IMR-90 (cell line): Measurements from ENCODE around the gene AP2A1. TPM values are rescaled to one million over a fixed set of nuclear protein-coding genes. Genes with fewer than 3 reads are reported as not detected.

ENCODE experiments used
- ATAC-seq: fragments of 200-7000 bp; cut with Tn5 transposase; 2 replicates; pipeline ENCODE4 v1.9.1; 2020; ENCODE audit warnings: low read depth, mild to moderate bottlenecking, moderate library complexity
- BruUV-seq: library from RNA; stranded (reverse); fragments of 400-500 nt; replicated peaks from 2 replicates; lab custom pipeline; 2021; lab: Mats Ljungman, UMichigan
- CTCF ChIA-PET: fragments of 300-600 bp; formaldehyde crosslinking; extraction: SDS; loops from one replicate; lab custom pipeline; 2021; ENCODE audit warnings: antibody characterized with exemption; lab: Yijun Ruan, JAX
- POLR2A ChIA-PET: fragments of 300-600 bp; sonication (Branson Sonifier 250); formaldehyde crosslinking; loops from one replicate; lab custom pipeline; 2022; ENCODE audit warnings: antibody characterized with exemption; ENCODE audit not compliant: unreplicated experiment; lab: Charles Lee
- DNase-seq: peaks from one replicate; pipeline ENCODE4 v3.0.0; 2013
- H2AFZ ChIP-seq: replicated peaks from 2 replicates; pipeline ENCODE3; 2013; ENCODE audit warnings: low read length, mild to moderate bottlenecking; ENCODE audit not compliant: poor library complexity
- H2AK5ac ChIP-seq: 2 replicates; pipeline ENCODE4 v1.6.1; 2013; ENCODE audit warnings: low read depth, low read length, inconsistent platforms
- H2AK9ac ChIP-seq: replicated peaks from 2 replicates; pipeline ENCODE3; 2013; ENCODE audit warnings: mild to moderate bottlenecking, low read depth, low read length, moderate library complexity; ENCODE audit not compliant: poor library complexity
- H2BK120ac ChIP-seq: 2 replicates; pipeline ENCODE4 v1.6.1; 2013; ENCODE audit warnings: low read depth, low read length, inconsistent platforms
- H2BK15ac ChIP-seq: 3 replicates; pipeline ENCODE4 v1.6.1; 2013; ENCODE audit warnings: low read depth, low read length, inconsistent platforms
- H2BK20ac ChIP-seq: 2 replicates; pipeline ENCODE4 v1.6.1; 2013; ENCODE audit warnings: low read depth, mild to moderate bottlenecking, inconsistent platforms, low read length, moderate library complexity
- H2BK5ac ChIP-seq: 2 replicates; pipeline ENCODE4 v1.6.1; 2013; ENCODE audit warnings: mild to moderate bottlenecking, low read depth, low read length, inconsistent platforms; ENCODE audit not compliant: poor library complexity, severe bottlenecking
- H3K14ac ChIP-seq: replicated peaks from 2 replicates; pipeline ENCODE4 v1.6.1; 2013; ENCODE audit warnings: low read depth, low read length, inconsistent platforms
- H3K18ac ChIP-seq: 2 replicates; pipeline ENCODE4 v1.6.1; 2013; ENCODE audit warnings: low read depth, low read length, control low read depth
- H3K23ac ChIP-seq: 2 replicates; pipeline ENCODE4 v1.6.1; 2013; ENCODE audit warnings: low read depth, low read length, inconsistent platforms
- H3K27ac ChIP-seq: 2 replicates; pipeline ENCODE4 v1.5.1; 2013; ENCODE audit warnings: mild to moderate bottlenecking, control low read depth, low read length; ENCODE audit not compliant: insufficient read depth
- H3K27me3 ChIP-seq: 2 replicates; pipeline ENCODE4 v1.6.1; 2013; ENCODE audit warnings: low read length; ENCODE audit not compliant: control insufficient read depth, insufficient read depth
- H3K36me3 ChIP-seq: 2 replicates; pipeline ENCODE4 v1.6.1; 2013; ENCODE audit warnings: low read length, mixed read lengths; ENCODE audit not compliant: control insufficient read depth, insufficient read depth
- H3K4ac ChIP-seq: 2 replicates; pipeline ENCODE4 v1.6.1; 2013; ENCODE audit warnings: low read depth, low read length, inconsistent platforms
- H3K4me1 ChIP-seq: 2 replicates; pipeline ENCODE4 v1.6.1; 2013; ENCODE audit warnings: low read length, mixed read lengths; ENCODE audit not compliant: control insufficient read depth, insufficient read depth
- H3K4me2 ChIP-seq: 2 replicates; pipeline ENCODE4 v1.6.1; 2013; ENCODE audit warnings: low read depth, mild to moderate bottlenecking, control low read depth, low read length, moderate library complexity
- H3K4me3 ChIP-seq: 2 replicates; pipeline ENCODE4 v1.5.1; 2013; ENCODE audit warnings: low read depth, mild to moderate bottlenecking, control low read depth, low read length, moderate library complexity; ENCODE audit not compliant: insufficient read depth
- H3K56ac ChIP-seq: 2 replicates; pipeline ENCODE4 v1.6.1; 2013; ENCODE audit warnings: low read length, inconsistent platforms; ENCODE audit not compliant: insufficient read depth; ENCODE audit errors: extremely low read depth
- H3K79me1 ChIP-seq, 2 experiments: 2 replicates each; pipeline ENCODE4 v1.6.1; 2013; ENCODE audit warnings: low read length in 2 of 2, inconsistent platforms in 1 of 2, low read depth in 1 of 2
- H3K9ac ChIP-seq: 2 replicates; pipeline ENCODE4 v1.6.1; 2013; ENCODE audit warnings: low read depth, low read length, control low read depth
- H3K9me1 ChIP-seq: 2 replicates; pipeline ENCODE4 v1.6.1; 2013; ENCODE audit warnings: low read length, inconsistent platforms; ENCODE audit not compliant: insufficient read depth
- H3K9me3 ChIP-seq: 2 replicates; pipeline ENCODE4 v1.6.1; 2013; ENCODE audit warnings: low read length; ENCODE audit not compliant: control insufficient read depth, insufficient read depth
- H4K20me1 ChIP-seq: 2 replicates; pipeline ENCODE4 v1.6.1; 2013; ENCODE audit warnings: low read length, inconsistent platforms; ENCODE audit not compliant: insufficient read depth
- H4K5ac ChIP-seq: 2 replicates; pipeline ENCODE4 v1.6.1; 2013; ENCODE audit warnings: mild to moderate bottlenecking, low read depth, low read length, control low read depth
- H4K8ac ChIP-seq, 2 experiments: 2 replicates each; pipeline ENCODE4 v1.6.1; 2013; ENCODE audit warnings: low read depth in 2 of 2, low read length in 2 of 2, control low read depth in 1 of 2, inconsistent platforms in 1 of 2
- H4K91ac ChIP-seq: 2 replicates; pipeline ENCODE4 v1.6.1; 2013; ENCODE audit warnings: low read depth, low read length, inconsistent platforms; ENCODE audit not compliant: insufficient read depth
- FOS ChIP-seq: fragments of 150-350 bp; IDR thresholded peaks from 2 replicates; pipeline ENCODE4 v1.6.1; 2016; ENCODE audit warnings: low read depth, low read length
- MAFK ChIP-seq: IDR thresholded peaks from 2 replicates; pipeline ENCODE4 v1.6.1; 2012; ENCODE audit warnings: low read depth, low read length, improper control_type of control experiment
- NFE2L2 ChIP-seq: fragments of 150-350 bp; IDR thresholded peaks from 2 replicates; pipeline ENCODE4 v1.6.1; 2016; ENCODE audit warnings: low read depth, mild to moderate bottlenecking, low read length
- POLR2A ChIP-seq: IDR thresholded peaks from 2 replicates; pipeline ENCODE4 v1.6.1; 2012; ENCODE audit warnings: mild to moderate bottlenecking, low read depth, low read length
- SMC3 ChIP-seq: fragments of 150-350 bp; IDR thresholded peaks from 2 replicates; pipeline ENCODE4 v1.6.1; 2016; ENCODE audit warnings: low read depth, mild to moderate bottlenecking, antibody characterized with exemption, low read length, moderate library complexity
- WGBS, 2 experiments: methylation state at CpG; one replicate each; pipeline versions ENCODE4 v1.1.5 to v1.1.7; 2013; ENCODE audit warnings: missing lambda C conversion rate in 2 of 2; ENCODE audit not compliant: insufficient read length in 1 of 2; ENCODE audit errors: extremely low coverage in 2 of 2; 5-methylcytosine and 5-hydroxymethylcytosine counted together
- dilution Hi-C: fragments of 300-500 bp; cut with HindIII; formaldehyde crosslinking; loops from one replicate; pipeline ENCODE4 v1.14.3; 2018; ENCODE audit warnings: low sequenced_read_pairs; ENCODE audit not compliant: unreplicated experiment
- in situ Hi-C: fragments of 300-500 bp; cut with MboI; formaldehyde crosslinking; loops from 3 replicates; pipeline ENCODE4 v1.14.3; 2019; ENCODE audit warnings: low sequenced_read_pairs, inconsistent platforms, mixed read lengths
- intact Hi-C: fragments of 100-400 bp; cut with micrococcal nuclease; formaldehyde crosslinking; loops from 2 replicates; pipeline ENCODE4 v1.10.0; 2022
- polyA plus RNA-seq, 3 experiments: library from polyadenylated mRNA; depleted of rRNA; stranded (reverse); fragments of >200 nt; gene quantifications; 2 replicates each; pipeline ENCODE4 v1.2.3, GENCODE V29; 2012; ENCODE audit warnings: low replicate concordance in 1 of 3
- total RNA-seq: library from RNA; depleted of rRNA; stranded (reverse); fragments of >200 nt; gene quantifications from 2 replicates; pipeline ENCODE4 v1.2.3, GENCODE V29; 2012
- TF ChIP-seq, protein P1 (sequence below): fragments of 150-350 bp; IDR thresholded peaks from 2 replicates; pipeline ENCODE4 v1.6.1; 2017; ENCODE audit warnings: mild to moderate bottlenecking, antibody characterized with exemption, low read length, low read depth

The AP2A1 gene
- total and polyA plus RNA-seq, 2 of the 4 experiments (the other 2 are of a cell fraction) = 40.7 to 122 TPM

DNA sequence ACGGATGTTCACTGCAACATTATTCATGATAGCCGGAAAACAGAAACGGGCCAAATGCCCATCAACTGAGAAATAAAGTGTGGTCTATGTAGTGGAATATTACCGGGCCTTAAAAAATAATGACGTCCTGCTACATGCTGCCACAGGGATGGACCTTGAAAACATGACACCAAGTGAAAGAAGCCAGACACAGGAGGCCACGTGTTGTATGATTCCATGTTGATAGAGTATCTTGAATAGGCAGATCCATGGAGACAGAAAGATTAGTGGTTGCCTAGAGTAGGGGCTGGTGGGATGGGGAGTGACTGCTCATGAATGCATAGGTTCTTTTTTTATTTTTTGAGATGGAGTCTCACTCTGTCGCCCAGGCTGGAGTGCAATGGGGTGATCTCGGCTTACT lies 3.7 kb downstream of the AP2A1 start:
- no peak overlapping the region for H2BK5ac ChIP-seq
- H3K23ac ChIP-seq = no peak overlapping the region
- peaks cover 28% of the 10 kb centered on the region for H3K9me1 ChIP-seq
- no peaks in the 10 kb centered on the region for H3K27me3 ChIP-seq
- DNase-seq (no peak), ATAC-seq (no peak)
- H2BK20ac ChIP-seq = no peak overlapping the region
- POLR2A ChIA-PET = no interaction called here
- no peak overlapping the region for H2AFZ ChIP-seq
- TSS peak; percentile 27 for BruUV-seq
- no peak overlapping the region for H3K9ac ChIP-seq
- WGBS, 2 experiments = 98% methylated on average over 7 of the region's 8 CpGs; no CpG with 5 or more reads in 1 of the 2 experiments
- H3K56ac ChIP-seq = no peak overlapping the region
- H3K4me3 ChIP-seq = no peak overlapping the region
- peaks cover 16 to 73% of the 10 kb centered on the region in 2 experiments for H3K79me1 ChIP-seq
- in situ Hi-C loops (no loop called here), dilution Hi-C loops (no loop called here), intact Hi-C loops (no loop called here)
- peaks cover 52% of the 10 kb centered on the region for H4K20me1 ChIP-seq
- no peak overlapping the region for H2BK15ac ChIP-seq
- H2BK120ac ChIP-seq = no peak overlapping the region
- no peak overlapping the region for H3K14ac ChIP-seq
- no peak overlapping the region for H2AK5ac ChIP-seq
- no peaks in the 10 kb centered on the region for H3K9me3 ChIP-seq
- H4K5ac ChIP-seq = no peak overlapping the region
- no peak overlapping the region for H3K18ac ChIP-seq
- H4K8ac ChIP-seq = no peak overlapping the region
- no peak overlapping the region for H4K91ac ChIP-seq
- peaks cover 6% of the 10 kb centered on the region for H3K36me3 ChIP-seq
- no peak overlapping the region for H3K4me2 ChIP-seq
- H3K4ac ChIP-seq = no peak overlapping the region
- peaks cover 10% of the 10 kb centered on the region for H3K4me1 ChIP-seq
- no peak for TF ChIP-seq NFE2L2
- no peak for TF ChIP-seq MAFK
- TF ChIP-seq, protein P1, sequence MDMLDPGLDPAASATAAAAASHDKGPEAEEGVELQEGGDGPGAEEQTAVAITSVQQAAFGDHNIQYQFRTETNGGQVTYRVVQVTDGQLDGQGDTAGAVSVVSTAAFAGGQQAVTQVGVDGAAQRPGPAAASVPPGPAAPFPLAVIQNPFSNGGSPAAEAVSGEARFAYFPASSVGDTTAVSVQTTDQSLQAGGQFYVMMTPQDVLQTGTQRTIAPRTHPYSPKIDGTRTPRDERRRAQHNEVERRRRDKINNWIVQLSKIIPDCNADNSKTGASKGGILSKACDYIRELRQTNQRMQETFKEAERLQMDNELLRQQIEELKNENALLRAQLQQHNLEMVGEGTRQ = no peak
- no peak for TF ChIP-seq SMC3
- no peak for TF ChIP-seq POLR2A
- no peak for TF ChIP-seq FOS
- no peak overlapping the region for H2AK9ac ChIP-seq
- CTCF ChIA-PET = no interaction called here
- H3K27ac ChIP-seq = no peak overlapping the region
